ENCODE data around the gene FNDC8.

Gene FNDC8

DNA sequence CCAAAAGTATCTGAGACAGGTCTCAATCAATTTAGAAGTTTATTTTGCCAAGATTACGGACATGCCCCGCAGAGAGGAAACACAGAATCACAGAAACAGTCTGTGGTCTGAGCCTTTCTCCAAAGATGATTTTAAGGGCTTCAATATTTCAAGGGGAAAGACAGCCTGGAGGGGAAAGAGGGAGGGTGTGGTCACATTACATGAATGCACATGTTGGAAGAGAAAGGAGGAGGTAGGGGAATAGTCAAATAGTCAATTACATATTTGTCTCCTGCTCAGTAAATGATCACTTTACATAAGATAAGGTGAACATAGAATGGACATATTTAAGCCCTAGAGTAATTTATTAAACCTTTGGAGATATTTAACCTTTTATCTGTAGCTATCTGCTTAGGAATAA is 38.5 kb downstream of the FNDC8 start:
- Histone ChIP-seq H3K9me2 (replicated peaks; ENCODE audit: control insufficient read depth, low read length) (no peaks in the 10 kb centered on the region), H4K20me1 (ENCODE audit: control insufficient read depth, insufficient read depth, low read depth, low read length) (no peaks in the 10 kb centered on the region), H3K27ac (ENCODE audit: low read depth, low read length) (no peak overlapping the region), H3K27me3 (ENCODE audit: control insufficient read depth, low read length) (peaks cover 33% of the 10 kb centered on the region), H3F3A (ENCODE audit: control insufficient read depth, insufficient read depth) (no peaks in the 10 kb centered on the region), H3K4me3 (ENCODE audit: low read length) (no peak overlapping the region), H3K9me3 (ENCODE audit: control insufficient read depth, insufficient read depth, low read length) (no peaks in the 10 kb centered on the region), H3K4me2 (ENCODE audit: low read length) (no peak overlapping the region), H3K4me1 (ENCODE audit: control insufficient read depth, low read length) (no peaks in the 10 kb centered on the region), H3K79me2 (ENCODE audit: control insufficient read depth, low read length) (no peaks in the 10 kb centered on the region), H3K36me3 (ENCODE audit: control insufficient read depth, low read length) (no peaks in the 10 kb centered on the region)
- no peak for TF ChIP-seq EZH2phosphoT487 (IDR thresholded peaks at IDR 0.05; ENCODE audit: borderline replicate concordance, low read length)
- TF ChIP-seq, protein P1, sequence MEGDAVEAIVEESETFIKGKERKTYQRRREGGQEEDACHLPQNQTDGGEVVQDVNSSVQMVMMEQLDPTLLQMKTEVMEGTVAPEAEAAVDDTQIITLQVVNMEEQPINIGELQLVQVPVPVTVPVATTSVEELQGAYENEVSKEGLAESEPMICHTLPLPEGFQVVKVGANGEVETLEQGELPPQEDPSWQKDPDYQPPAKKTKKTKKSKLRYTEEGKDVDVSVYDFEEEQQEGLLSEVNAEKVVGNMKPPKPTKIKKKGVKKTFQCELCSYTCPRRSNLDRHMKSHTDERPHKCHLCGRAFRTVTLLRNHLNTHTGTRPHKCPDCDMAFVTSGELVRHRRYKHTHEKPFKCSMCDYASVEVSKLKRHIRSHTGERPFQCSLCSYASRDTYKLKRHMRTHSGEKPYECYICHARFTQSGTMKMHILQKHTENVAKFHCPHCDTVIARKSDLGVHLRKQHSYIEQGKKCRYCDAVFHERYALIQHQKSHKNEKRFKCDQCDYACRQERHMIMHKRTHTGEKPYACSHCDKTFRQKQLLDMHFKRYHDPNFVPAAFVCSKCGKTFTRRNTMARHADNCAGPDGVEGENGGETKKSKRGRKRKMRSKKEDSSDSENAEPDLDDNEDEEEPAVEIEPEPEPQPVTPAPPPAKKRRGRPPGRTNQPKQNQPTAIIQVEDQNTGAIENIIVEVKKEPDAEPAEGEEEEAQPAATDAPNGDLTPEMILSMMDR (IDR thresholded peaks at IDR 0.05; ENCODE audit: low read depth, low read length, poor library complexity, severe bottlenecking): no peak

DNA sequence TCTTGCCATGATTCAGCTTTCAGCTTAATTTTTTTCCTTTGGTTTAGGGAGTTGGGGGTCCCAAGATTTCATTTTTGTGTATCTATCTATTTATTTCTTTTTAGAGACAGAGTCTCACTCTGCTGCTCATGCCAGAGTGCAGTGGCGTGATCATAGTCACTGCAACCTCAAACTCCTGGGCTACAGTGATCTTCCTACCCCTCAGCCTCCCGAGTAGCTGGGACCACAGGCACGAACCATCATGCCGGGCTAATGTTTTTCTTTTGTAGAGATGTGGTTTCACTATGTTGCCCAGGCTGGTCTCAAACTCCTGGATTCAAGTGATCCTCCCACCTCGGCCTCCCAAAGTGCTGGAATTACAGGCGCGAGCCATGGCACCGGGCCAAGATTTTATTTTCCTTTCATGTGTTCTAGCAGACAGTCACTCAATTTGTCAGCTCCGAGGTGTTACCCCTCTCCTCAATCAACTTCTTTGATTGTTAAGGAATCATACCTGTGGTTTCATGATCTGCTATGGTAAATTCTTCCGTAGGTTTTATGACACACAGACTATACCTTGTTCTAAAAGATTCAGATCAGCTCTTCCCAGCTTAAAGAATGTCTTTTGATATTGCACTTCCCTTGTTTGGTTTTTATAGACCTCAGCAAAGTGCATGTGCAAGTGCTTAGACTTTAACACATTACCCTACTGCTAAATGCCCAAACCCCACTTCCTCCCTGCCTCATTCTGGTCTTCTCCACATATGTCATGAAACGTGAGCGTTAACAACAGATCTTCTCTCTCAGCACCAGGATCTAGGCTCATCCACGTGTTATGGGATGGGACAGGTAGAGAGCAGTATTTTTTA is 39.2 kb downstream of the FNDC8 start:
- Histone ChIP-seq H4K20me1 (ENCODE audit: control insufficient read depth, insufficient read depth, low read depth, low read length) (no peaks in the 10 kb centered on the region), H3K4me3 (ENCODE audit: low read length) (no peak overlapping the region), H3K4me2 (ENCODE audit: low read length) (no peak overlapping the region), H3F3A (ENCODE audit: control insufficient read depth, insufficient read depth) (no peaks in the 10 kb centered on the region), H3K9me2 (replicated peaks; ENCODE audit: control insufficient read depth, low read length) (no peaks in the 10 kb centered on the region), H3K36me3 (ENCODE audit: control insufficient read depth, low read length) (no peaks in the 10 kb centered on the region), H3K9me3 (ENCODE audit: control insufficient read depth, insufficient read depth, low read length) (no peaks in the 10 kb centered on the region), H3K27ac (ENCODE audit: low read depth, low read length) (no peak overlapping the region), H3K4me1 (ENCODE audit: control insufficient read depth, low read length) (no peaks in the 10 kb centered on the region), H3K27me3 (ENCODE audit: control insufficient read depth, low read length) (peaks cover 33% of the 10 kb centered on the region), H3K79me2 (ENCODE audit: control insufficient read depth, low read length) (no peaks in the 10 kb centered on the region)
- TF ChIP-seq, protein P1 (IDR thresholded peaks at IDR 0.05; ENCODE audit: low read depth, low read length, poor library complexity, severe bottlenecking): no peak
- TF ChIP-seq EZH2phosphoT487 (IDR thresholded peaks at IDR 0.05; ENCODE audit: borderline replicate concordance, low read length): no peak

DNA sequence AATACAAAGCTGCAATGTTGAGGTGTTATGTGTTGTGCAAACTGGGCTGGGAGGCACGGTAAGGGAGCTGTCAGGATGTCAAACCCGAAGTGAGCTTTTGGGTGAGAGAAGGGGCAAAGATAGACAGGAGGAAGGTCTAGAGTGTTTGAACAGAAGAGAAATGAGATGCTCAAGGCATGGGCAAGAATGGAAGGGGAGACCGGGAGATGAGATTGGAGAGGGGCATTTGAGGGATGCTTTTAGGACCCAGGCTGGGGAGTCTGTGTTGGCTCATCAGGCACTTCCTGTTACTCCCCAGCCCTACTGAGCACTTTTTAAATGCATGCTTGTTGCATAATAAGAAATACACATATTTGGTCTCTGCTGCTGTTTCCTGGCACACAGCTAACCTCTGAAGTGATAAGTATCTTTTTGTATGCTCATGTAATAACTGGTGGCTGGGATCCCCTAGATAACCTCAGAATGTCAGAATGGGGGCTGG is 39.9 kb downstream of the FNDC8 start:
- Histone ChIP-seq H3K27me3 (ENCODE audit: control insufficient read depth, low read length) (peaks cover 33% of the 10 kb centered on the region), H3K4me2 (ENCODE audit: low read length) (no peak overlapping the region), H3K4me3 (ENCODE audit: low read length) (no peak overlapping the region), H3K79me2 (ENCODE audit: control insufficient read depth, low read length) (no peaks in the 10 kb centered on the region), H3K27ac (ENCODE audit: low read depth, low read length) (no peak overlapping the region), H3K9me3 (ENCODE audit: control insufficient read depth, insufficient read depth, low read length) (no peaks in the 10 kb centered on the region), H3K9me2 (replicated peaks; ENCODE audit: control insufficient read depth, low read length) (no peaks in the 10 kb centered on the region), H3K36me3 (ENCODE audit: control insufficient read depth, low read length) (no peaks in the 10 kb centered on the region), H3F3A (ENCODE audit: control insufficient read depth, insufficient read depth) (no peaks in the 10 kb centered on the region), H3K4me1 (ENCODE audit: control insufficient read depth, low read length) (no peaks in the 10 kb centered on the region), H4K20me1 (ENCODE audit: control insufficient read depth, insufficient read depth, low read depth, low read length) (no peaks in the 10 kb centered on the region)
- TF ChIP-seq, protein P1 (IDR thresholded peaks at IDR 0.05; ENCODE audit: low read depth, low read length, poor library complexity, severe bottlenecking): no peak
- TF ChIP-seq EZH2phosphoT487 (IDR thresholded peaks at IDR 0.05; ENCODE audit: borderline replicate concordance, low read length): no peak
